ENCODE data around the gene OR4D11. TPM values are rescaled to one million over a fixed set of nuclear protein-coding genes. Genes with fewer than 3 reads are reported as not detected.

Gene OR4D11
- total and polyA plus RNA-seq, 2 of the 13 experiments (the other 11 are each of a cell fraction or from before 2014, with no cell fraction given), result not detected

DNA sequence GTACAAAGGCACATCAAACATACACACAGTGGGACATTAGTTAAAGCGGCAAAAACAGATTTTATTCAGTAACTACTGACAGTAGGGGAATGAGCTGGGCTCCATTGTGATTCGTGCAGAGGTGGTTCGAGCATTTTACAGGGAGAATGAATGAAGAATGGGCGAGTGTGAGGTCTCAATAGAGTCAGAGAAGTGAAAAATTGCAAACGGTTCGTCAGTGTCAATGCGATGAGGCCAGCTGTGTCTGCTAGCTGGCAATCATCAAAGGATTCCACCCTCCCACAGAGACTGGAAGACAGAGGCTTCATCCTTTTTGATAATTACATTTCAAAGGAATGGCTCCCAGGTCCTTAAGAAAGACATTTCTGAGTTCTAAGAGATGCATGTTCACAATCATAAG, 25.3 kb downstream of the OR4D11 start (continued):
- no peak for TF ChIP-seq ZNF142 (CRISPR knock-in tag; IDR thresholded peaks at IDR 0.05)

- Histone ChIP-seq H2AFZ (ENCODE audit: low read length) (no peak overlapping the region), H3K4me2 (ENCODE audit: low read depth, low read length) (no peak overlapping the region), H3K27me3 (ENCODE audit: control insufficient read depth in 1 of 2, insufficient read depth in 2 of 2, low read length in 2 of 2) (peaks cover 0 to 4% of the 10 kb centered on the region in 2 experiments; a peak in 1 of 5 replicates), H3K27ac (ENCODE audit: extremely low read length, insufficient read depth, low read length) (no peak overlapping the region), H3K4me3 (replicated peaks in 1 of 3; ENCODE audit: insufficient read depth in 1 of 3, low read depth in 2 of 3, low read length in 3 of 3) (no peak overlapping the region), H3K4me1 (ENCODE audit: insufficient read depth, low read length) (peaks cover 19% of the 10 kb centered on the region), H3K79me2 (ENCODE audit: insufficient read depth, low read length) (no peaks in the 10 kb centered on the region), H3K9me3 (ENCODE audit: low read length) (no peaks in the 10 kb centered on the region), H3K9ac (ENCODE audit: insufficient read depth, low read depth, low read length) (no peak overlapping the region), H3K36me3 (replicated peaks in 1 of 2; ENCODE audit: control insufficient read depth in 1 of 2, insufficient read depth in 2 of 2, low read length in 2 of 2) (no peaks in the 10 kb centered on the region), H4K20me1 (ENCODE audit: insufficient read depth, low read length) (no peaks in the 10 kb centered on the region)
- FAIRE-seq (no peak), DNase-seq (ENCODE audit: low spot score) (no peak), ATAC-seq (peak; percentile 48)
- no TSS peak for BruUV-seq (replicated peaks)
- POLR2A ChIA-PET, result no interaction called here
- in situ Hi-C loops (cut with HindIII; ENCODE audit: extremely low pct_ligation_motif_present, low pct_unique_long_range_greater_than_20kb) (no loop called here), intact Hi-C loops (cut with micrococcal nuclease; ENCODE audit: unreplicated experiment) (no loop called here)
- CTCF ChIA-PET (ENCODE audit: low intra/inter-chr PET ratio, low total read pairs), result no interaction called here
- TF ChIP-seq, protein P1, sequence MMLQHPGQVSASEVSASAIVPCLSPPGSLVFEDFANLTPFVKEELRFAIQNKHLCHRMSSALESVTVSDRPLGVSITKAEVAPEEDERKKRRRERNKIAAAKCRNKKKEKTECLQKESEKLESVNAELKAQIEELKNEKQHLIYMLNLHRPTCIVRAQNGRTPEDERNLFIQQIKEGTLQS (CRISPR knock-in tag; IDR thresholded peaks at IDR 0.05), result no peak
- TF ChIP-seq HNF4A (CRISPR knock-in tag; IDR thresholded peaks at IDR 0.05), result peak; percentile 59
- TF ChIP-seq SOX13 (IDR thresholded peaks at IDR 0.05), result no peak
- TF ChIP-seq SOX13 (CRISPR knock-in tag; conservative IDR thresholded peaks at IDR 0.05 in 1 of 2, IDR thresholded peaks at IDR 0.05 in 1 of 2), result 0 out of 4 replicates have a peak, but pooled peaks of 1 of the 2 experiments have one; percentile 18
- no peak for TF ChIP-seq SOX6 (IDR thresholded peaks at IDR 0.05)
- peak; percentile 50; the same call in 1 of the 2 replicates for TF ChIP-seq SOX6 (CRISPR knock-in tag; IDR thresholded peaks at IDR 0.05)
- no peak for TF ChIP-seq ELK4 (CRISPR knock-in tag; IDR thresholded peaks at IDR 0.05; ENCODE audit: borderline replicate concordance)
- peak; percentile 32; the same call in 1 of the 2 replicates for TF ChIP-seq RARA (CRISPR knock-in tag; IDR thresholded peaks at IDR 0.05)
- no peak for TF ChIP-seq ZNF430 (CRISPR knock-in tag; IDR thresholded peaks at IDR 0.05)
- WGBS (ENCODE audit: low lambda C conversion rate), result 18% methylated on average over 2 of the region's 2 CpGs
Observed at GRCh38 chr11:59532620-59533019, 29.2 kb downstream of the OR4D11 start.
